ENCODE measurements around the gene WASF3. TPM values are rescaled to one million over a fixed set of nuclear protein-coding genes. Genes with fewer than 3 reads are reported as not detected.

Gene WASF3
- total RNA-seq, 4 donors from 2014 or later = 5.4 to 11.6 (median 7.6) TPM

- DNase-seq (no peak), ATAC-seq (no peak)
- Histone ChIP-seq H3K27me3 (no peaks in the 10 kb centered on the region), H3K27ac (no peak overlapping the region), H3K4me3 (no peak overlapping the region), H3K9me3 (no peaks in the 10 kb centered on the region), H3K4me1 (peaks cover 10 to 15% of the 10 kb centered on the region in 2 donors), H3K36me3 (no peaks in the 10 kb centered on the region)
- TF ChIP-seq POLR2A (IDR thresholded peaks at IDR 0.05) (no peak), CTCF (IDR thresholded peaks at IDR 0.05 in 4 of 5, conservative IDR thresholded peaks at IDR 0.05 in 1 of 5) (no peak)
- in situ Hi-C loops (cut with MboI; ENCODE audit: low sequenced_read_pairs in 4 of 4) = no loop called here
- intact Hi-C loops (cut with DNase I; ENCODE audit: low total_unique reads) = no loop called here
These were observed 41.9 kb downstream of the WASF3 start for GRCh38 chr13:26599403-26599802.

GRCh38 chr13:26599860-26600259 is 42.4 kb downstream of the WASF3 start:
- Histone ChIP-seq H3K27ac (peak overlapping the region in 2 of 4 donors; percentile 8 to 40), H3K27me3 (no peaks in the 10 kb centered on the region), H3K9me3 (no peaks in the 10 kb centered on the region), H3K36me3 (no peaks in the 10 kb centered on the region), H3K4me3 (no peak overlapping the region), H3K4me1 (peaks cover 14 to 15% of the 10 kb centered on the region in 2 donors)
- intact Hi-C loops (cut with DNase I; ENCODE audit: low total_unique reads) (loop anchor here (5.0 kb wide), 1 partner anchor 43 kb away; the partner anchor contains the start of gene WASF3), in situ Hi-C loops (cut with MboI; ENCODE audit: low sequenced_read_pairs in 4 of 4) (no loop called here)
- no peak for ATAC-seq
- TF ChIP-seq POLR2A (IDR thresholded peaks at IDR 0.05) (no peak), CTCF (IDR thresholded peaks at IDR 0.05 in 4 of 5, conservative IDR thresholded peaks at IDR 0.05 in 1 of 5) (no peak)
- no peak for DNase-seq

GRCh38 chr13:26600343-26600742 is 42.9 kb downstream of the WASF3 start:
- Histone ChIP-seq H3K4me3 (no peak overlapping the region), H3K4me1 (peaks cover 14 to 20% of the 10 kb centered on the region in 2 donors), H3K36me3 (no peaks in the 10 kb centered on the region), H3K9me3 (no peaks in the 10 kb centered on the region), H3K27ac (peak overlapping the region in 3 of 4 donors; percentile 8 to 40 (median 16)), H3K27me3 (no peaks in the 10 kb centered on the region)
- TF ChIP-seq CTCF (IDR thresholded peaks at IDR 0.05 in 4 of 5, conservative IDR thresholded peaks at IDR 0.05 in 1 of 5) = no peak
- TF ChIP-seq POLR2A (IDR thresholded peaks at IDR 0.05) = no peak
- ATAC-seq (peak; percentile 74 to 76), DNase-seq (peak; percentile 17 to 42)
- in situ Hi-C loops (cut with MboI; ENCODE audit: low sequenced_read_pairs in 4 of 4) = no loop called here
- intact Hi-C loops (cut with DNase I; ENCODE audit: low total_unique reads) = loop anchor here (5.0 kb wide), 1 partner anchor 43 kb away; the partner anchor contains the start of gene WASF3

GRCh38 chr13:26601669-26602068 is 44.2 kb downstream of the WASF3 start:
- no peak for DNase-seq
- Histone ChIP-seq H3K27me3 (no peaks in the 10 kb centered on the region), H3K27ac (peak overlapping the region in 1 of 4 donors; percentile 26), H3K4me3 (no peak overlapping the region), H3K9me3 (no peaks in the 10 kb centered on the region), H3K4me1 (peaks cover 14 to 26% of the 10 kb centered on the region in 2 donors), H3K36me3 (no peaks in the 10 kb centered on the region)
- no peak for ATAC-seq
- intact Hi-C loops (cut with DNase I; ENCODE audit: low total_unique reads) (loop anchor here (5.0 kb wide), 1 partner anchor 44 kb away; the partner anchor contains the start of gene WASF3), in situ Hi-C loops (cut with MboI; ENCODE audit: low sequenced_read_pairs in 4 of 4) (no loop called here)
- TF ChIP-seq CTCF (IDR thresholded peaks at IDR 0.05 in 4 of 5, conservative IDR thresholded peaks at IDR 0.05 in 1 of 5) (no peak), POLR2A (IDR thresholded peaks at IDR 0.05) (no peak)

- Histone ChIP-seq H3K4me3 (no peak overlapping the region), H3K9me3 (no peaks in the 10 kb centered on the region), H3K27me3 (no peaks in the 10 kb centered on the region), H3K27ac (no peak overlapping the region), H3K4me1 (peaks cover 14 to 26% of the 10 kb centered on the region in 2 donors), H3K36me3 (no peaks in the 10 kb centered on the region)
- TF ChIP-seq CTCF (IDR thresholded peaks at IDR 0.05 in 4 of 5, conservative IDR thresholded peaks at IDR 0.05 in 1 of 5) (no peak), POLR2A (IDR thresholded peaks at IDR 0.05) (no peak)
- intact Hi-C loops (cut with DNase I; ENCODE audit: low total_unique reads) = loop anchor here (5.0 kb wide), 1 partner anchor 45 kb away; the partner anchor contains the start of gene WASF3
- ATAC-seq = no peak
- no peak for DNase-seq
- in situ Hi-C loops (cut with MboI; ENCODE audit: low sequenced_read_pairs in 4 of 4) = no loop called here
These were observed 45.3 kb downstream of the WASF3 start for GRCh38 chr13:26602783-26603182.

Data from gastrocnemius medialis (tissue), 4 donors.